ENCODE results near the gene GALNT15.

GALNT15 gene

DNA sequence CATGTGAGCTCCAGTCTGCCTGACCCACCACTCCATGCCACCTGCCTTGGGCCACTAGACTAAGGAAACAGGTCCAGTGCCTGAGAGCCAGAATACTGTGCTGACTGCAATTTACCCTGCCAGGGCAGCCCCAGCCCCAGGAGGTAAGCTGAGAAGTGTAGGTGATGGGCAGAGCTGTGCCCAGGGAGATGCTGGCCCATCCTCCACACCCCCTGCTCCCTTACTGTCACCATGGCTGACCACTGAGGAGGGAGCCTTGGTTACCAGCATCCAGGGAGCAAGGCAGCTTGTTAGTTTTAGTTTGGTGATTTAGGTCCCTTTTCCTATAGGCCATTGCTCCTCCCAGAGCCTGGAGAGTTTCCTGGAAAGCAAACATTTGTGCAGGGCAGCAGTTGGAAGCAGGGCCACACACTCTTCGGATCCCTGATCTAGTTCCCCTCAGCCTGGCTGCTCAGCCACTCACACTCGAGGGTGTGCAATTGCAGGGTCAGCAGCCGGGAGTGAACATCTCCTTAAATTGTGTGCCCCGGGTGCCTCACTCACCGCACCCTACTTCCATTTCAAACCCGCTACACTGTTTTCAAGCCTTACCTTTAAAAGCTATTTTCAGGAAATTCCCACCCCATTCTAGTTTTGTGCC, 2.0 kb downstream of the GALNT15 start:
- TF ChIP-seq EGR1 (IDR thresholded peaks at IDR 0.05) (no peak), TEAD4 (IDR thresholded peaks at IDR 0.05) (no peak), REST (IDR thresholded peaks at IDR 0.05; ENCODE audit: low read depth) (no peak), FOXM1 (IDR thresholded peaks at IDR 0.05; ENCODE audit: borderline replicate concordance, low read depth) (no peak), CEBPB (IDR thresholded peaks at IDR 0.05) (no peak), EP300 (IDR thresholded peaks at IDR 0.05; ENCODE audit: borderline replicate concordance) (no peak), TAF1 (IDR thresholded peaks at IDR 0.05; ENCODE audit: low read depth) (no peak), CREB1 (IDR thresholded peaks at IDR 0.05; ENCODE audit: low read depth) (no peak), TCF12 (IDR thresholded peaks at IDR 0.05; ENCODE audit: low read depth) (no peak)
- TF ChIP-seq, protein P1, sequence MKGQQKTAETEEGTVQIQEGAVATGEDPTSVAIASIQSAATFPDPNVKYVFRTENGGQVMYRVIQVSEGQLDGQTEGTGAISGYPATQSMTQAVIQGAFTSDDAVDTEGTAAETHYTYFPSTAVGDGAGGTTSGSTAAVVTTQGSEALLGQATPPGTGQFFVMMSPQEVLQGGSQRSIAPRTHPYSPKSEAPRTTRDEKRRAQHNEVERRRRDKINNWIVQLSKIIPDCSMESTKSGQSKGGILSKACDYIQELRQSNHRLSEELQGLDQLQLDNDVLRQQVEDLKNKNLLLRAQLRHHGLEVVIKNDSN (IDR thresholded peaks at IDR 0.05) = no peak
- TF ChIP-seq, protein P2, sequence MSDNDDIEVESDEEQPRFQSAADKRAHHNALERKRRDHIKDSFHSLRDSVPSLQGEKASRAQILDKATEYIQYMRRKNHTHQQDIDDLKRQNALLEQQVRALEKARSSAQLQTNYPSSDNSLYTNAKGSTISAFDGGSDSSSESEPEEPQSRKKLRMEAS (IDR thresholded peaks at IDR 0.05) = no peak

- TF ChIP-seq CEBPB (IDR thresholded peaks at IDR 0.05) (no peak), EP300 (IDR thresholded peaks at IDR 0.05; ENCODE audit: borderline replicate concordance) (no peak), CREB1 (IDR thresholded peaks at IDR 0.05; ENCODE audit: low read depth) (no peak)
Measured at GRCh38 chr3:16177382-16177781, 2.9 kb downstream of the GALNT15 start.

DNA sequence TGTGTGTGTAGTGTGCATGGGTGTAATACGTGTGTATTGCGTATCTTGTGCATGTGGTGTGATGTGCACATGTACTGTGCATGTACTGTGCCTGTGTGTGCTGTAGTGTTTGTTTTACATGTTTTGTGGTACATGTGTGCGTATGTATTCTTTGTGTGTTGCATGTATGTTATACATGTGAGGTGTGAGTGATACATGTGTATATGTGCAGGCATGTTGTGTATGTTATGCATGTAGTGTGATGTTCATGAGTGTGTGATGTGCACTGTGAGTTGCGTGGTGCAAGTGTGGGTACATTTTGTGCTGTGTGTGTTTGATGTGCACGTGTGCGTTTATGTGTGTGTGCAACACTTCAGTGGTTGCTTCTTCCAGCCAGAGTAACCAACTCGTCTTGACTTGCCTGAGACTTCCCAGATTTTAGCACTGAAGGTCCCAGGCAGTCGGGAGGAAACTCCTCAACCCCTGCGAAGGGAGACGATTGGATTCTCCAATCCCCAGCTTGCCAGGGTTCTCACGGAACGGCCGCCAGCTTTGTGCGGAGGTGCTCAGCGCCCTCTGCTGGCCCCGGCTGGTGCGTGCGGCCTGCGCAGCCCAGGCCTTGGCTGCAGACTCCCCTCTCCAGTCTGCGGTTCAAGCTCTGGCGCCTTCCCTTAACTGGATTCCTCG, 3.6 kb downstream of the GALNT15 start:
- peak; percentile 92 for TF ChIP-seq RAD21 (IDR thresholded peaks at IDR 0.05; ENCODE audit: low read depth)
- no peak for TF ChIP-seq NFIC (IDR thresholded peaks at IDR 0.05)
- TF ChIP-seq YY1 (IDR thresholded peaks at IDR 0.05; ENCODE audit: low read depth) = no peak
- no peak for TF ChIP-seq EGR1 (IDR thresholded peaks at IDR 0.05)
- TF ChIP-seq TEAD4 (IDR thresholded peaks at IDR 0.05) = no peak
- TF ChIP-seq CEBPB (IDR thresholded peaks at IDR 0.05) = no peak

DNA sequence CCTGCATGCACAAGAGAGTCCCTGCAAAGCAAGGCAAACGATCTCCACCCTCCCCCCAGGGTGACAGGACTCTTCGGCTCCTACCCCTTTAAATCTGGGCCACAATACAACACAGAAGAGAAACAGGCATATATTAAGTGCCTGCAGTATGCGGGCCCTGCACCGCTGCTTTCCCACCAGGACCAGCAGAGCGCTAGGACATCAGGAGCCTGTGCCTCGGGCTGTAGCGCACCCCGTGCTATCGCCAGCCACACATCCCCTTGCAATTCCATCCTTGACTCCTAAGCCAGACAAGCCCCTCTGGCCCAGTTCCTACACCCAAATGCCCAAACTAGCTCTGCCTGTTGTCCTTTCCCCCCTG, 4.1 kb downstream of the GALNT15 start:
- TF ChIP-seq TAF1 (IDR thresholded peaks at IDR 0.05; ENCODE audit: low read depth) = no peak
- TF ChIP-seq ZBTB7A (IDR thresholded peaks at IDR 0.05; ENCODE audit: low read depth) = no peak
- no peak for TF ChIP-seq CREB1 (IDR thresholded peaks at IDR 0.05; ENCODE audit: low read depth)
- TF ChIP-seq TCF12 (IDR thresholded peaks at IDR 0.05; ENCODE audit: low read depth) = no peak
- TF ChIP-seq, protein P1 (IDR thresholded peaks at IDR 0.05) = no peak

DNA sequence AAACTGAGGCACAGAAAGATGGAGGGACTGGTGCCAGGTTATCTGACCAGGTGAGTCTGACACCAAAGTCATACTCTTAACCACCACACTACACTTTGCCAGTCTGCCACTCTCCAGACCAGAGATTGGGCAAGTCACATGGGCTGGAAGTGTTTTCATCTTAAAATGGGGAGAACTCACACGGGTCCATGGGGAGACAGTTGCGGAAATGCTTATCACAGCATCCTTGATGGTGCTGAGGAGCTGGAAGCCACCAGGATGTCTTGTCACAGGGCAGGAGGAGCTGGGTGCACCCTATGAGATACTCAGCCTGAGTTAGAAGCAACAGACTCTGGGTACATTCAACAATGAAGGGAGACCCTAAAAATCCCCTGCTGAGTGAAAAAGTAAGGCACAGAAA, 4.8 kb downstream of the GALNT15 start:
- TF ChIP-seq NFIC (IDR thresholded peaks at IDR 0.05) (no peak), CREB1 (IDR thresholded peaks at IDR 0.05; ENCODE audit: low read depth) (no peak), RAD21 (IDR thresholded peaks at IDR 0.05; ENCODE audit: low read depth) (no peak), FOXM1 (IDR thresholded peaks at IDR 0.05; ENCODE audit: borderline replicate concordance, low read depth) (no peak), REST (IDR thresholded peaks at IDR 0.05; ENCODE audit: low read depth) (no peak), EGR1 (IDR thresholded peaks at IDR 0.05) (no peak), YY1 (IDR thresholded peaks at IDR 0.05; ENCODE audit: low read depth) (no peak), TCF12 (IDR thresholded peaks at IDR 0.05; ENCODE audit: low read depth) (no peak), TAF1 (IDR thresholded peaks at IDR 0.05; ENCODE audit: low read depth) (no peak), EP300 (IDR thresholded peaks at IDR 0.05; ENCODE audit: borderline replicate concordance) (no peak)
- TF ChIP-seq, protein P1 (IDR thresholded peaks at IDR 0.05) = no peak
- TF ChIP-seq, protein P2 (IDR thresholded peaks at IDR 0.05) = no peak

Data from Ishikawa (cell line).